ENCODE data around the gene ACKR2.

DNA sequence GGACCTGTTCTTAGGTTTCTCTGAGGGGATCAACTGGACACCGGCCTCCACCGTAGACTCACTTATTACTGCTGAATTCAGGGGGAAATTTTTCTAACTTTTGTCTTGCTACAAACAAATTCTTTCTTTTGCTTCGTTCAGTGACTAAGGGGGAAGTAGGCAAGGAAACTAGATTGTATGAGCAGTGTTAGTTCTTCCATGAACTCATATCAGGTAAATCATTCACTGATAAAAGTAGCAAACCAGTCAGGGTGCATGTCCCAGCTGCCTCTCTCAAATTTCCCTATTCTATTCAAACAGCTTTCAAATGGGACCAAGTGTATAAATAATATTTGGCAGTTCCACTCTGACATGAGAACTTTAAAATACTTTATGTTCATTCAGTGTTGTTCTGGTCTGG is 28.8 kb upstream of the ACKR2 start:
- TF ChIP-seq, protein P1, sequence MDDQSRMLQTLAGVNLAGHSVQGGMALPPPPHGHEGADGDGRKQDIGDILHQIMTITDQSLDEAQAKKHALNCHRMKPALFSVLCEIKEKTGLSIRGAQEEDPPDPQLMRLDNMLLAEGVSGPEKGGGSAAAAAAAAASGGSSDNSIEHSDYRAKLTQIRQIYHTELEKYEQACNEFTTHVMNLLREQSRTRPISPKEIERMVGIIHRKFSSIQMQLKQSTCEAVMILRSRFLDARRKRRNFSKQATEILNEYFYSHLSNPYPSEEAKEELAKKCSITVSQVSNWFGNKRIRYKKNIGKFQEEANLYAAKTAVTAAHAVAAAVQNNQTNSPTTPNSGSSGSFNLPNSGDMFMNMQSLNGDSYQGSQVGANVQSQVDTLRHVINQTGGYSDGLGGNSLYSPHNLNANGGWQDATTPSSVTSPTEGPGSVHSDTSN (CRISPR knock-in tag; IDR thresholded peaks at IDR 0.05) = no peak
- TF ChIP-seq, protein P2, sequence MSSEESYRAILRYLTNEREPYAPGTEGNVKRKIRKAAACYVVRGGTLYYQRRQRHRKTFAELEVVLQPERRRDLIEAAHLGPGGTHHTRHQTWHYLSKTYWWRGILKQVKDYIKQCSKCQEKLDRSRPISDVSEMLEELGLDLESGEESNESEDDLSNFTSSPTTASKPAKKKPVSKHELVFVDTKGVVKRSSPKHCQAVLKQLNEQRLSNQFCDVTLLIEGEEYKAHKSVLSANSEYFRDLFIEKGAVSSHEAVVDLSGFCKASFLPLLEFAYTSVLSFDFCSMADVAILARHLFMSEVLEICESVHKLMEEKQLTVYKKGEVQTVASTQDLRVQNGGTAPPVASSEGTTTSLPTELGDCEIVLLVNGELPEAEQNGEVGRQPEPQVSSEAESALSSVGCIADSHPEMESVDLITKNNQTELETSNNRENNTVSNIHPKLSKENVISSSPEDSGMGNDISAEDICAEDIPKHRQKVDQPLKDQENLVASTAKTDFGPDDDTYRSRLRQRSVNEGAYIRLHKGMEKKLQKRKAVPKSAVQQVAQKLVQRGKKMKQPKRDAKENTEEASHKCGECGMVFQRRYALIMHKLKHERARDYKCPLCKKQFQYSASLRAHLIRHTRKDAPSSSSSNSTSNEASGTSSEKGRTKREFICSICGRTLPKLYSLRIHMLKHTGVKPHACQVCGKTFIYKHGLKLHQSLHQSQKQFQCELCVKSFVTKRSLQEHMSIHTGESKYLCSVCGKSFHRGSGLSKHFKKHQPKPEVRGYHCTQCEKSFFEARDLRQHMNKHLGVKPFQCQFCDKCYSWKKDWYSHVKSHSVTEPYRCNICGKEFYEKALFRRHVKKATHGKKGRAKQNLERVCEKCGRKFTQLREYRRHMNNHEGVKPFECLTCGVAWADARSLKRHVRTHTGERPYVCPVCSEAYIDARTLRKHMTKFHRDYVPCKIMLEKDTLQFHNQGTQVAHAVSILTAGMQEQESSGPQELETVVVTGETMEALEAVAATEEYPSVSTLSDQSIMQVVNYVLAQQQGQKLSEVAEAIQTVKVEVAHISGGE (tag by site-specific recombination; conservative IDR thresholded peaks at IDR 0.05; ENCODE audit: low read depth) = no peak
- TF ChIP-seq ZNF426 (tag by site-specific recombination; IDR thresholded peaks at IDR 0.05) (no peak), CTCF (tag by site-specific recombination; IDR thresholded peaks at IDR 0.05) (no peak), ZNF335 (tag by site-specific recombination; conservative IDR thresholded peaks at IDR 0.05) (no peak)
- TF ChIP-seq, protein P3, sequence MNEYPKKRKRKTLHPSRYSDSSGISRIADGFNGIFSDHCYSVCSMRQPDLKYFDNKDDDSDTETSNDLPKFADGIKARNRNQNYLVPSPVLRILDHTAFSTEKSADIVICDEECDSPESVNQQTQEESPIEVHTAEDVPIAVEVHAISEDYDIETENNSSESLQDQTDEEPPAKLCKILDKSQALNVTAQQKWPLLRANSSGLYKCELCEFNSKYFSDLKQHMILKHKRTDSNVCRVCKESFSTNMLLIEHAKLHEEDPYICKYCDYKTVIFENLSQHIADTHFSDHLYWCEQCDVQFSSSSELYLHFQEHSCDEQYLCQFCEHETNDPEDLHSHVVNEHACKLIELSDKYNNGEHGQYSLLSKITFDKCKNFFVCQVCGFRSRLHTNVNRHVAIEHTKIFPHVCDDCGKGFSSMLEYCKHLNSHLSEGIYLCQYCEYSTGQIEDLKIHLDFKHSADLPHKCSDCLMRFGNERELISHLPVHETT (tag by site-specific recombination; IDR thresholded peaks at IDR 0.05) = no peak
- TF ChIP-seq, protein P4, sequence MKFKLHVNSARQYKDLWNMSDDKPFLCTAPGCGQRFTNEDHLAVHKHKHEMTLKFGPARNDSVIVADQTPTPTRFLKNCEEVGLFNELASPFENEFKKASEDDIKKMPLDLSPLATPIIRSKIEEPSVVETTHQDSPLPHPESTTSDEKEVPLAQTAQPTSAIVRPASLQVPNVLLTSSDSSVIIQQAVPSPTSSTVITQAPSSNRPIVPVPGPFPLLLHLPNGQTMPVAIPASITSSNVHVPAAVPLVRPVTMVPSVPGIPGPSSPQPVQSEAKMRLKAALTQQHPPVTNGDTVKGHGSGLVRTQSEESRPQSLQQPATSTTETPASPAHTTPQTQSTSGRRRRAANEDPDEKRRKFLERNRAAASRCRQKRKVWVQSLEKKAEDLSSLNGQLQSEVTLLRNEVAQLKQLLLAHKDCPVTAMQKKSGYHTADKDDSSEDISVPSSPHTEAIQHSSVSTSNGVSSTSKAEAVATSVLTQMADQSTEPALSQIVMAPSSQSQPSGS (tag by site-specific recombination; IDR thresholded peaks at IDR 0.05; ENCODE audit: low read depth) = no peak
- TF ChIP-seq, protein P5, sequence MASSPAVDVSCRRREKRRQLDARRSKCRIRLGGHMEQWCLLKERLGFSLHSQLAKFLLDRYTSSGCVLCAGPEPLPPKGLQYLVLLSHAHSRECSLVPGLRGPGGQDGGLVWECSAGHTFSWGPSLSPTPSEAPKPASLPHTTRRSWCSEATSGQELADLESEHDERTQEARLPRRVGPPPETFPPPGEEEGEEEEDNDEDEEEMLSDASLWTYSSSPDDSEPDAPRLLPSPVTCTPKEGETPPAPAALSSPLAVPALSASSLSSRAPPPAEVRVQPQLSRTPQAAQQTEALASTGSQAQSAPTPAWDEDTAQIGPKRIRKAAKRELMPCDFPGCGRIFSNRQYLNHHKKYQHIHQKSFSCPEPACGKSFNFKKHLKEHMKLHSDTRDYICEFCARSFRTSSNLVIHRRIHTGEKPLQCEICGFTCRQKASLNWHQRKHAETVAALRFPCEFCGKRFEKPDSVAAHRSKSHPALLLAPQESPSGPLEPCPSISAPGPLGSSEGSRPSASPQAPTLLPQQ (tag by site-specific recombination; IDR thresholded peaks at IDR 0.05) = no peak

Measured in HEK293 (cell line).